ENCODE results near the gene BLCAP.
"Not testable (repeated sequence)": the region's sequence is repeated elsewhere in the genome, so short reads cannot be mapped to it uniquely, and the experiment has no call there.

BLCAP gene

DNA sequence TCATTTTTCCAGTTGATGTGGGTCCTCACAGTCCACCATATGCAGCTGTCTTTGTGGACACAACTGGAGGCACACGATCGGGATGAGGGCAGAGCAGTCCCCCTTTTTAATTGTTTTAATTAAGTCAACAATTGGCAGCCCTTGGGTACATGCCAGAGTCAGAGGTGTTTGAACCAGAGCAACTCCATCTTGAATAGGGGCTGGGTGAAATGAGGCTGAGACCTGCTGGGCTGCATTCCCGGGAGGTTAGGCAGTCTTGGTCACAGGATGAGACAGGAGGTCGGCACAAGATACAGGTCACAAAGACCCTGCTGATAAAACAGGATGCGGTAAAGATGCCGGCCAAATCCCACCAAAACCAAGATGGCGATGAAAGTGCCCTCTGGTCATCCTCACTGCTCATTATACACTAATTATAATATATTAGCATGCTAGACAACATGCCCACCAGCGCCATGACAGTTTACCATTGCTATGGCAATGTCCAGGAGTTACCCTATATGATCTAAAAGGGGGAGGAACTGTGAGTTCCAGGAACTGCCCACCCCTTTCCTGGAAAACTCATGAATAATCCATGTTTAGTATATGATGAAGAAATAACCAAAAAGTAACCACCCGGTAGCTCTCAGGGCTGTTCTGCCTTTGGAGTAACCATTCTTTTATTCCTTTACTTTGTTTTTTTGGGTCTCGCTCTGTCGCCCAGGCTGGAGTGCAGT lies 31.8 kb upstream of the BLCAP start:
- Mint-ChIP-seq H3K4me3 (no peak overlapping the region), H3K4me1 (peaks cover 12% of the 10 kb centered on the region), H3K36me3 (ENCODE audit: low read depth) (no peaks in the 10 kb centered on the region), H3K27ac (no peak overlapping the region), H3K27me3 (ENCODE audit: low read depth) (peaks cover 16% of the 10 kb centered on the region), H3K9me3 (no peaks in the 10 kb centered on the region)
- TF ChIP-seq, protein P1, sequence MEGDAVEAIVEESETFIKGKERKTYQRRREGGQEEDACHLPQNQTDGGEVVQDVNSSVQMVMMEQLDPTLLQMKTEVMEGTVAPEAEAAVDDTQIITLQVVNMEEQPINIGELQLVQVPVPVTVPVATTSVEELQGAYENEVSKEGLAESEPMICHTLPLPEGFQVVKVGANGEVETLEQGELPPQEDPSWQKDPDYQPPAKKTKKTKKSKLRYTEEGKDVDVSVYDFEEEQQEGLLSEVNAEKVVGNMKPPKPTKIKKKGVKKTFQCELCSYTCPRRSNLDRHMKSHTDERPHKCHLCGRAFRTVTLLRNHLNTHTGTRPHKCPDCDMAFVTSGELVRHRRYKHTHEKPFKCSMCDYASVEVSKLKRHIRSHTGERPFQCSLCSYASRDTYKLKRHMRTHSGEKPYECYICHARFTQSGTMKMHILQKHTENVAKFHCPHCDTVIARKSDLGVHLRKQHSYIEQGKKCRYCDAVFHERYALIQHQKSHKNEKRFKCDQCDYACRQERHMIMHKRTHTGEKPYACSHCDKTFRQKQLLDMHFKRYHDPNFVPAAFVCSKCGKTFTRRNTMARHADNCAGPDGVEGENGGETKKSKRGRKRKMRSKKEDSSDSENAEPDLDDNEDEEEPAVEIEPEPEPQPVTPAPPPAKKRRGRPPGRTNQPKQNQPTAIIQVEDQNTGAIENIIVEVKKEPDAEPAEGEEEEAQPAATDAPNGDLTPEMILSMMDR (IDR thresholded peaks at IDR 0.05; ENCODE audit: unreplicated experiment in 3 of 3), result no peak

- Mint-ChIP-seq H3K9me3 (no peaks in the 10 kb centered on the region), H3K4me3 (no peak overlapping the region), H3K27me3 (ENCODE audit: low read depth) (peaks cover 19% of the 10 kb centered on the region), H3K36me3 (ENCODE audit: low read depth) (no peaks in the 10 kb centered on the region), H3K27ac (no peak overlapping the region), H3K4me1 (peaks cover 12% of the 10 kb centered on the region)
- TF ChIP-seq, protein P1 (IDR thresholded peaks at IDR 0.05; ENCODE audit: unreplicated experiment in 3 of 3), result no peak
Measured at GRCh38 chr20:37558779-37559178, 31.1 kb upstream of the BLCAP start.

- no peak overlapping the region for H3K4me3 Mint-ChIP-seq
- peaks cover 14% of the 10 kb centered on the region for H3K27me3 Mint-ChIP-seq (ENCODE audit: low read depth)
- no peaks in the 10 kb centered on the region for H3K9me3 Mint-ChIP-seq
- H3K4me1 Mint-ChIP-seq, result peaks cover 7% of the 10 kb centered on the region
- TF ChIP-seq, protein P1 (IDR thresholded peaks at IDR 0.05; ENCODE audit: unreplicated experiment in 3 of 3), result no peak
- no peaks in the 10 kb centered on the region for H3K36me3 Mint-ChIP-seq (ENCODE audit: low read depth)
- no peak overlapping the region for H3K27ac Mint-ChIP-seq
Measured at GRCh38 chr20:37558306-37558705, 30.6 kb upstream of the BLCAP start.

GRCh38 chr20:37556538-37556937 lies 28.9 kb upstream of the BLCAP start:
- Mint-ChIP-seq H3K4me1 (peaks cover 7% of the 10 kb centered on the region), H3K9me3 (no peaks in the 10 kb centered on the region), H3K4me3 (no peak overlapping the region), H3K36me3 (ENCODE audit: low read depth) (no peaks in the 10 kb centered on the region), H3K27me3 (ENCODE audit: low read depth) (peaks cover 8% of the 10 kb centered on the region), H3K27ac (no peak overlapping the region)
- TF ChIP-seq, protein P1 (IDR thresholded peaks at IDR 0.05; ENCODE audit: unreplicated experiment in 3 of 3), result no peak

DNA sequence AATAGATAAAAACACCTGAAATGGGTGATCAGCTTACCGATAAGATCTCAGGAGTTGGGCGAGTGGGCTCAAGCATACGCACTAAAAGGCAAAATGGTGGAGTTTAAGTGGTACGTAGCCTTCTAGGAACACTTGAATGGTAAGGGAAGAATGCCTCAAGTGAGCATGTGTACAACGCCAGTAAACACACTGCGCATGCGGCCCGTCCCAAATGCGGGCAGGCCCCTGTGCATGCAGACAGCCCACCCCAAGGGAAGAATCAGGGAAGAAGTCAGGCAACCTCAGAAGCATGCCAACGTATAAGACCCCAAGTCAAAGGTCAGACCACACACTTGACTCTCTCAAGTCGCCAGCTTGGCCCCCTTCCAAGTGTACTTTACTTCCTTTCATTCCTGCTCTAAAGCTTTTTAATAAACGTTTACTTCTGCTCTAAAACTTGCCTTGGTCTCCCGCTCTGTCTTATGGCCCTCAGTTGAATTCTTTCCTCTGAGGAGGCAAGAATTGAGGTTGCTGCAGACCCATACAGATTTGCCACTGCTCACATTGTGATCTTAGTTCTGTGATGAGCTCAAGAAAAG lies 27.1 kb upstream of the BLCAP start:
- H3K27me3 Mint-ChIP-seq (ENCODE audit: low read depth); H3K4me1 Mint-ChIP-seq; H3K36me3 Mint-ChIP-seq (ENCODE audit: low read depth); H3K4me3 Mint-ChIP-seq; H3K9me3 Mint-ChIP-seq; H3K27ac Mint-ChIP-seq: not testable (repeated sequence)

DNA sequence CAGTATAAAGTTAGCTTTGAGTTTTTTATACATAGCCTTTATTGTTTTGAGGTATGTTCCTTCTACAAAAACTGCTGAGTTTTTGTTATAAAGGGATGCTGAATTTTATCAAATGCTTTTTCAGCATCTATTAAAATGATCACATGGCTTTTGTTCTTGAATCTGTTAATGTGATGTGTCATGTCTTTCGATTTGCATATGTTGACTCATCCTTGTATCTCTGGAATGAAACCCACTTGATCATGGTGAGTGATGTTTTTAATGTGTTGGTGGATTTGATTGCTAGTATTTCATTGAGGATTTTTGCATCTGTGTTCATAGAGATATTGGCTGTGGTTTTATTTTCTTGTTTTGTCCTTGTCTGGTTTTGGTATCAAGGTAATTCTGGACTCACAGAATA lies 24.7 kb upstream of the BLCAP start:
- Mint-ChIP-seq H3K27ac (no peak overlapping the region), H3K4me3 (no peak overlapping the region), H3K36me3 (ENCODE audit: low read depth) (no peaks in the 10 kb centered on the region), H3K27me3 (ENCODE audit: low read depth) (peaks cover 4% of the 10 kb centered on the region), H3K4me1 (no peaks in the 10 kb centered on the region), H3K9me3 (peaks cover 2% of the 10 kb centered on the region)
- TF ChIP-seq, protein P1 (IDR thresholded peaks at IDR 0.05; ENCODE audit: unreplicated experiment in 3 of 3), result no peak

DNA sequence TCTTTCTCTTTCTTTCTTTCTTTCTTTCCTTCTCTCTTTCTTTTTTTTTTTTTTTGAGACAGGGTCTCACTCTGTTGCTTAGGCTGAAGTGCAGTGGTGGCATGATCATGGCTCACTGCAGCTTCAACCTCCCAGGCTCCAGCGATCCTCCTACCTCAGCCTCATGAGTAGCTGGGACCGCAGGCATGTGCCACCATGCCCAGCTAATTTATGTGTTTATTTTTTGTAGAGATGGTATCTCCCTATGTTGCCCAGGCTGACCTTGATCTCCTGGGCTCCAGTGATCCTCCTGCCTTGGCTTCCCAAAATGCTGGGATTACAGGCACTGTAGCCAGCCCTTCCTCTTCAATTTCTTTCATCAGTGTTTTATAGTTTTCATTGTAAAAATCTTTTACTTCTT lies 24.0 kb upstream of the BLCAP start:
- H3K27me3 Mint-ChIP-seq (ENCODE audit: low read depth); H3K36me3 Mint-ChIP-seq (ENCODE audit: low read depth); H3K4me3 Mint-ChIP-seq; H3K27ac Mint-ChIP-seq; H3K4me1 Mint-ChIP-seq; H3K9me3 Mint-ChIP-seq: not testable (repeated sequence)

DNA sequence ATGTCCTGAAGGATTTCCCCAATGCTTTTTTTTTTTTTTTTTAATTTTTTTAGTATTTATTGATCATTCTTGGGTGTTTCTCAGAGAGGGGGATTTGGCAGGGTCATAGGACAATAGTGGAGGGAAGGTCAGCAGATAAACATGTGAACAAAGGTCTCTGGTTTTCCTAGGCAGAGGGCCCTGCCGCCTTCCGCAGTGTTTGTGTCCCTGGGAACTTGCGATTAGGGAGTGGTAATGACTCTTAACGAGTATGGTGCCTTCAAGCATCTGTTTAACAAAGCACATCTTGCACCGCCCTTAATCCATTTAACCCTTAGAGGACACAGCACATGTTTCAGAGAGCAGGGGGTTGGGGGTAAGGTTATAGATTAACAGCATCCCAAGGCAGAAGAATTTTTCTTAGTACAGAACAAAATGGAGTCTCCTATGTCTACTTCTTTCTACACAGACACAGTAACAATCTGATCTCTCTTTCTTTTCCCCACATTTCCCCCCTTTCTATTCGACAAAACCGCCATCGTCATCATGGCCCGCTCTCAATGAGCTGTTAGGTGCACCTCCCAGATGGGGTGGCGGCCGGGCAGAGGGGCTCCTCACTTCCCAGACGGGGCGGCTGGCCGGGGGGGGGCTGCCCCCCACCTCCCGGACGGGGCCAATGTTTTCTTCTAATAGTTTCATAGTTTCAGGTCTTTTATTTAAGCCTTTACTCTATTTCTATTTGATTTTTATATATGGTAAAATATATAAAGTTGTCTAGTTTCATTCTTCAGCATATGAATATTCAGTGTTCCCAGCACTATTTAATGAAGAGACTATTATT lies 22.6 kb upstream of the BLCAP start:
- not testable (repeated sequence) for H3K9me3 Mint-ChIP-seq; H3K36me3 Mint-ChIP-seq (ENCODE audit: low read depth); H3K4me1 Mint-ChIP-seq

More for the DNA sequence above, 22.6 kb upstream of the BLCAP start:
- H3K4me3 Mint-ChIP-seq; H3K27me3 Mint-ChIP-seq (ENCODE audit: low read depth); H3K27ac Mint-ChIP-seq: not testable (repeated sequence)

Data from nephron (organoid).